GM12874 (cell line): ENCODE measurements around the gene GNAS.

Experiments
- CTCF ChIP-seq: IDR thresholded peaks from 2 replicates; pipeline ENCODE4 v1.5.1; 2011; ENCODE audit warnings: low read depth, mild to moderate bottlenecking, control low read depth, low read length, moderate library complexity; ENCODE audit not compliant: insufficient read depth

Gene GNAS

GRCh38 chr20:58906111-58906510, 53.6 kb downstream of the GNAS start:
- no peak for TF ChIP-seq CTCF

- TF ChIP-seq CTCF, result no peak
Measured at GRCh38 chr20:58906894-58907293, 54.4 kb downstream of the GNAS start.

GRCh38 chr20:58907320-58908137, 55.0 kb downstream of the GNAS start:
- TF ChIP-seq CTCF, result no peak

GRCh38 chr20:58908221-58908620, 55.7 kb downstream of the GNAS start:
- TF ChIP-seq CTCF, result no peak

GRCh38 chr20:58908941-58909340, 56.4 kb downstream of the GNAS start:
- TF ChIP-seq CTCF, result no peak

- no peak for TF ChIP-seq CTCF
Measured at GRCh38 chr20:58909585-58909984, 57.1 kb downstream of the GNAS start.

- TF ChIP-seq CTCF, result no peak
Measured at GRCh38 chr20:58910473-58910872, 58.0 kb downstream of the GNAS start.
